Upper lobe of left lung (tissue), 6 donors: ENCODE data around the gene GAB2. TPM values are rescaled to one million over a fixed set of nuclear protein-coding genes. Genes with fewer than 3 reads are reported as not detected.

Experiments used
- ATAC-seq, 2 donors: fragments of 200-7000 bp; cut with Tn5 transposase; one replicate each; pipeline ENCODE4 v1.9.1; 2022; ENCODE audit warnings: mild to moderate bottlenecking in 2 of 2, moderate library complexity in 2 of 2; ENCODE audit not compliant: low FRiP score in 2 of 2
- DNase-seq, 2 donors: peaks; one replicate each; pipeline ENCODE4 v3.0.0-alpha.2; 2019 to 2020
- H3K27ac ChIP-seq, 4 donors: fragments of 200-600 bp; sonication (generic); one replicate each; pipeline ENCODE4 v1.5.1; 2016 to 2019
- H3K27me3 ChIP-seq, 4 donors: fragments of 200-600 bp; sonication (generic); one replicate each; pipeline ENCODE4 v1.5.1; 2017 to 2019
- H3K36me3 ChIP-seq, 4 donors: fragments of 200-600 bp; sonication (generic); one replicate each; pipeline ENCODE4 v1.5.1; 2016 to 2019
- H3K4me1 ChIP-seq, 4 donors: fragments of 200-600 bp; sonication (generic); one replicate each; pipeline ENCODE4 v1.5.1; 2018 to 2019
- H3K4me3 ChIP-seq, 4 donors: fragments of 200-600 bp; sonication (generic); one replicate each; pipeline ENCODE4 v1.5.1; 2017 to 2019; ENCODE audit warnings: mild to moderate bottlenecking in 2 of 4, moderate library complexity in 1 of 4
- H3K9me3 ChIP-seq, 4 donors: fragments of 200-600 bp; sonication (generic); one replicate each; pipeline ENCODE4 v1.5.1; 2018 to 2019
- CTCF ChIP-seq, 6 experiments: fragments of 450-650 bp in 4 of 6; fragments of 200-600 bp in 2 of 6; sonication (generic) in 2 of 6; IDR thresholded peaks; one replicate each; pipeline ENCODE4 v1.5.1; 2016 to 2019; ENCODE audit warnings: antibody characterized with exemption in 6 of 6
- EP300 ChIP-seq, 4 donors: sonication (generic); formaldehyde crosslinking; IDR thresholded peaks; one replicate each; pipeline ENCODE4 v1.5.1; 2017; ENCODE audit warnings: antibody characterized with exemption in 4 of 4, control low read depth in 2 of 4
- POLR2A ChIP-seq, 4 donors: fragments of 450-650 bp; IDR thresholded peaks; one replicate each; pipeline ENCODE4 v1.5.1; 2016 to 2017; ENCODE audit warnings: antibody characterized with exemption in 4 of 4, mild to moderate bottlenecking in 2 of 4
- POLR2AphosphoS5 ChIP-seq, 2 donors: sonication (generic); formaldehyde crosslinking; IDR thresholded peaks; one replicate each; pipeline ENCODE4 v1.5.1; 2017; ENCODE audit warnings: antibody characterized with exemption in 2 of 2
- WGBS, 2 donors: methylation state at CpG; one replicate each; pipeline ENCODE4 v1.1.5; 2017 to 2018; 5-methylcytosine and 5-hydroxymethylcytosine counted together
- total RNA-seq, 6 donors: library from RNA; depleted of rRNA in 4 of 6; stranded (reverse); fragments of >200 nt in 4 of 6; gene quantifications; one replicate each; pipeline versions ENCODE4 v1.1.0 to v1.2.1, GENCODE V29; 2016 to 2021
- donor health status: DM: no; HTN: no; CAD: no; lungs with moderate emphysema.
- donor health status: DM: no; HTN: yes; CAD: no; lungs with severe emphysema.

GAB2 gene
- total RNA-seq, 6 donors from 2014 or later, result 40.9 to 76.6 (median 50.4) TPM

- H3K27ac ChIP-seq, result no peak overlapping the region
- no peak for DNase-seq
- H3K4me1 ChIP-seq, result peaks cover 12 to 24% (median 18%) of the 10 kb centered on the region in 4 donors
- H3K27me3 ChIP-seq, result no peaks in the 10 kb centered on the region
- H3K9me3 ChIP-seq, result no peaks in the 10 kb centered on the region
- ATAC-seq, result no peak
- H3K36me3 ChIP-seq, result no peaks in the 10 kb centered on the region
- WGBS, 2 donors, result 88 to 96% methylated on average over 2 of the region's 2 CpGs
- H3K4me3 ChIP-seq, result no peak overlapping the region
- no peak for TF ChIP-seq POLR2A (IDR thresholded peaks at IDR 0.05)
- no peak for TF ChIP-seq CTCF (IDR thresholded peaks at IDR 0.05)
- TF ChIP-seq EP300 (IDR thresholded peaks at IDR 0.05), result no peak
- TF ChIP-seq POLR2AphosphoS5 (IDR thresholded peaks at IDR 0.05), result no peak
These were observed 75.8 kb downstream of the GAB2 start for GRCh38 chr11:78341841-78342240.

GRCh38 chr11:78340530-78340929 is 77.1 kb downstream of the GAB2 start:
- TF ChIP-seq CTCF (IDR thresholded peaks at IDR 0.05), result no peak
- no peak for TF ChIP-seq EP300 (IDR thresholded peaks at IDR 0.05)
- no peak for TF ChIP-seq POLR2A (IDR thresholded peaks at IDR 0.05)
- no peak for TF ChIP-seq POLR2AphosphoS5 (IDR thresholded peaks at IDR 0.05)
- no peaks in the 10 kb centered on the region for H3K36me3 ChIP-seq
- H3K27me3 ChIP-seq, result no peaks in the 10 kb centered on the region
- H3K27ac ChIP-seq, result no peak overlapping the region
- H3K4me3 ChIP-seq, result no peak overlapping the region
- no peaks in the 10 kb centered on the region for H3K9me3 ChIP-seq
- peaks cover 12 to 22% (median 18%) of the 10 kb centered on the region in 4 donors for H3K4me1 ChIP-seq
- DNase-seq (no peak), ATAC-seq (no peak)
- WGBS, 2 donors, result 73% methylated on average over 2 of the region's 2 CpGs

GRCh38 chr11:78339945-78340344 is 77.7 kb downstream of the GAB2 start:
- no peak overlapping the region for H3K4me3 ChIP-seq
- DNase-seq, result no peak

GRCh38 chr11:78339483-78339882 is 78.1 kb downstream of the GAB2 start:
- H3K4me1 ChIP-seq, result peaks cover 12 to 21% (median 16%) of the 10 kb centered on the region in 4 donors
- WGBS, 2 donors, result 96% methylated on average over 1 of the region's 1 CpG
- no peaks in the 10 kb centered on the region for H3K27me3 ChIP-seq
- H3K36me3 ChIP-seq, result no peaks in the 10 kb centered on the region
- no peaks in the 10 kb centered on the region for H3K9me3 ChIP-seq
- TF ChIP-seq CTCF (IDR thresholded peaks at IDR 0.05) (no peak), POLR2A (IDR thresholded peaks at IDR 0.05) (no peak), POLR2AphosphoS5 (IDR thresholded peaks at IDR 0.05) (no peak), EP300 (IDR thresholded peaks at IDR 0.05) (no peak)
- no peak for ATAC-seq
- H3K4me3 ChIP-seq, result no peak overlapping the region
- H3K27ac ChIP-seq, result no peak overlapping the region
- DNase-seq, result no peak

More at GRCh38 chr11:78339945-78340344, 77.7 kb downstream of the GAB2 start:
- no peak for ATAC-seq
- H3K9me3 ChIP-seq, result no peaks in the 10 kb centered on the region
- no peaks in the 10 kb centered on the region for H3K36me3 ChIP-seq
- TF ChIP-seq POLR2AphosphoS5 (IDR thresholded peaks at IDR 0.05) (no peak), CTCF (IDR thresholded peaks at IDR 0.05) (no peak), POLR2A (IDR thresholded peaks at IDR 0.05) (no peak), EP300 (IDR thresholded peaks at IDR 0.05) (no peak)
- WGBS, 2 donors, result 76 to 80% methylated on average over 3 of the region's 3 CpGs
- no peak overlapping the region for H3K27ac ChIP-seq
- H3K4me1 ChIP-seq, result peaks cover 12 to 21% (median 17%) of the 10 kb centered on the region in 4 donors
- no peaks in the 10 kb centered on the region for H3K27me3 ChIP-seq

GRCh38 chr11:78338702-78339101 is 78.9 kb downstream of the GAB2 start:
- no peak for ATAC-seq
- H3K4me3 ChIP-seq, result no peak overlapping the region
- no peak overlapping the region for H3K27ac ChIP-seq
- no peaks in the 10 kb centered on the region for H3K27me3 ChIP-seq
- H3K4me1 ChIP-seq, result peaks cover 12 to 21% (median 16%) of the 10 kb centered on the region in 4 donors
- no peak for DNase-seq
- 91 to 95% methylated on average over 6 of the region's 6 CpGs for WGBS, 2 donors
- no peaks in the 10 kb centered on the region for H3K36me3 ChIP-seq
- H3K9me3 ChIP-seq, result no peaks in the 10 kb centered on the region
- TF ChIP-seq EP300 (IDR thresholded peaks at IDR 0.05) (no peak), POLR2AphosphoS5 (IDR thresholded peaks at IDR 0.05) (no peak), CTCF (IDR thresholded peaks at IDR 0.05) (no peak), POLR2A (IDR thresholded peaks at IDR 0.05) (no peak)
